ENCODE data around the gene ABCC4.
A peak's percentile ranks its signal among the peaks of the same experiment; 100 is the strongest.
"Not testable (repeated sequence)": the region's sequence is repeated elsewhere in the genome, so short reads cannot be mapped to it uniquely, and the experiment has no call there.

The ABCC4 gene

GRCh38 chr13:95197548-95197947 lies 103.7 kb downstream of the ABCC4 start:
- DNase-seq (ENCODE audit: low read depth in 2 of 2), result no peak

GRCh38 chr13:95195146-95195545 lies 106.1 kb downstream of the ABCC4 start:
- no peak for DNase-seq (ENCODE audit: low read depth in 2 of 2)

GRCh38 chr13:95193509-95194230 lies 107.6 kb downstream of the ABCC4 start:
- no peak for DNase-seq (ENCODE audit: low read depth in 2 of 2)

GRCh38 chr13:95192998-95193397 lies 108.3 kb downstream of the ABCC4 start:
- DNase-seq (ENCODE audit: low read depth in 2 of 2), result no peak

- DNase-seq (ENCODE audit: low read depth in 2 of 2), result not testable (repeated sequence)
Measured at GRCh38 chr13:95192564-95192945, 108.7 kb downstream of the ABCC4 start.

GRCh38 chr13:95191821-95192563 lies 109.3 kb downstream of the ABCC4 start:
- peak; percentile 24 to 42 for DNase-seq (ENCODE audit: low read depth in 2 of 2)

- no peak for DNase-seq (ENCODE audit: low read depth in 2 of 2)
Measured at GRCh38 chr13:95188128-95188527, 113.1 kb downstream of the ABCC4 start.

- DNase-seq (ENCODE audit: low read depth in 2 of 2), result no peak
Measured at GRCh38 chr13:95185851-95186250, 115.4 kb downstream of the ABCC4 start.

- DNase-seq (ENCODE audit: low read depth in 2 of 2), result no peak
Measured at GRCh38 chr13:95185311-95185710, 115.9 kb downstream of the ABCC4 start.

- no peak for DNase-seq (ENCODE audit: low read depth in 2 of 2)
Measured at GRCh38 chr13:95184317-95184716, 116.9 kb downstream of the ABCC4 start.

- DNase-seq (ENCODE audit: low read depth in 2 of 2), result no peak
Measured at GRCh38 chr13:95182570-95183265, 118.5 kb downstream of the ABCC4 start.

GRCh38 chr13:95181586-95181985 lies 119.7 kb downstream of the ABCC4 start:
- no peak for DNase-seq (ENCODE audit: low read depth in 2 of 2)

- no peak for DNase-seq (ENCODE audit: low read depth in 2 of 2)
Measured at GRCh38 chr13:95180513-95181245, 120.6 kb downstream of the ABCC4 start.

- DNase-seq (ENCODE audit: low read depth in 2 of 2), result no peak
Measured at GRCh38 chr13:95176611-95177259, 124.5 kb downstream of the ABCC4 start.

GRCh38 chr13:95174517-95174916 lies 126.7 kb downstream of the ABCC4 start:
- DNase-seq (ENCODE audit: low read depth in 2 of 2), result no peak

- DNase-seq (ENCODE audit: low read depth in 2 of 2), result no peak
Measured at GRCh38 chr13:95168191-95168590, 133.1 kb downstream of the ABCC4 start.

GRCh38 chr13:95167003-95167402 lies 134.2 kb downstream of the ABCC4 start:
- DNase-seq (ENCODE audit: low read depth in 2 of 2), result not testable (repeated sequence)

- no peak for DNase-seq (ENCODE audit: low read depth in 2 of 2)
Measured at GRCh38 chr13:95164830-95165229, 136.4 kb downstream of the ABCC4 start.

GRCh38 chr13:95160112-95160906 lies 140.9 kb downstream of the ABCC4 start:
- no peak for DNase-seq (ENCODE audit: low read depth in 2 of 2)

- no peak for DNase-seq (ENCODE audit: low read depth in 2 of 2)
Measured at GRCh38 chr13:95159458-95159857, 141.8 kb downstream of the ABCC4 start.

GRCh38 chr13:95156208-95156607 lies 145.0 kb downstream of the ABCC4 start:
- no peak for DNase-seq (ENCODE audit: low read depth in 2 of 2)

Data from fibroblast of skin of left biceps (primary cell).